RCC 7860 (cell line): ENCODE results near the gene CCR9.

Experiments
- DNase-seq: peaks from one replicate; pipeline ENCODE4 v3.0.0-alpha.2; 2015; ENCODE audit warnings: low spot score
- FAIRE-seq: peaks from 2 replicates; lab custom pipeline; 2012; peaks lifted over from hg19 to GRCh38; lab: Jason Lieb, UNC

Gene CCR9

DNA sequence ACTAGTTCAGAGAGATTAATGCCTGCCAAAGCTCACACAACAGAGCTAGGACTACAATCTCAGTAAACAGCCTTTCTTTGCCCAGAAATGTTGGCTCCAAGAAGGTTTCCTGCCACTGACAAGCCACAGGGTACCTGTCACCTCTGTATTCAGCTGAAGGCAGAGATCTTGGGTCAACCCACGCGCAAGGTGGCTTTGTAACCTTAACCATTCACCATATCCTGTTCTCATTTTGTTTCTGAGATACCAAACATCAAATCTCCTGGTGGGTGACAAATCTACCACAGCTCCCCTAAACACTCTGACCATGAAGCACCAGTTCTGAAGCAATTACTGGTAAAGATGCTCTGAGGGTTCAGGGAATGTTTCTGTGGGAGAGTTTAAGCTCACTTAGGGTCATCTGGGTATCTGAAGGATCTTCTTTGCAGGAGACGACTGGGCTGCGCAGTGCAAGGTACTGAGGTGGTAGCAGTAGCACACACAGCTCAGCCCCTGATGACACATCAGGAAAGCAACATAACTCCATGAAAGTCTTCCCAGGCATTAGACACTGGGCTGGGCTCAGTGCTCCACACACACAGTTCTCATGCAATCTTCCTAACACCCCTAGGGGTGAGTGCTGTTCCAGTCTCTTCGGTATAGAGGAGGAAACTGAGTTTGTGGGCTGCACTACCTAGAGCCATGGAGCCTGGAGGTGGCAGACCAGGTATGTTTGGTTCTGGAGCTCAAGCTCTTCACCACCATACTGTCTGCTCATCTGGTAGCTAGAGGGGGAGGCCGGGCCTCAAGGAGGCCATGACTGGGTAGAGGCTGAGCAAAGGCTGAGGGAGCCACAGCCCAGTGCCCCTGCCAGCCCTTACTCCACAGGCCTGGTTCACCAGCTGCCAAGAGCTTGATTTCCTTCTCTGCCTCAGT lies 64.6 kb downstream of the CCR9 start:
- FAIRE-seq = no peak
- no peak for DNase-seq

DNA sequence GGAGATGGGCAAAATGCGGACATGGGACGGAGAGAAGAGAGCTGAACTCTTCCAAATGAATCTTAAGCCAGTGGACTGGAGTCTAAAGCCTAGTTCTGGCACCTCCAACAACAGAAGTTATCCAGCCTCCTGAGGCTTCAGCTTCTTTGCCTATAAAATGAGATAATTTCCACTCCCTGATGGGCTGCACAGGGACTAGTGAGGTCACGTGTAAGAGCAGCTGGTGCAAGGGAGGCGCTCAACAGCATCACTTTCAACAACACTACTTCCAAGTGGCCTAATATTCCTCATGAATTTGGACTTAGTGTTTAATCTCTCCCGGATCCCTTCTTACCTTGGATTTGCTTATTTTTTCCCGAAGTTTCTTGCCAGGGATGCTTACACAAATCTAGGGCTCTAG lies 65.6 kb downstream of the CCR9 start:
- no peak for DNase-seq
- FAIRE-seq = no peak

- DNase-seq = no peak
- FAIRE-seq = no peak
These were observed 66.1 kb downstream of the CCR9 start for GRCh38 chr3:45952456-45952855.
